Neural crest cell (in vitro differentiated cells): ENCODE data around the gene NELL1. TPM values are rescaled to one million over a fixed set of nuclear protein-coding genes. Genes with fewer than 3 reads are reported as not detected.

Experiments
- DNase-seq: peaks from one replicate; pipeline ENCODE4 v3.0.0; 2021; ENCODE audit warnings: low read depth, mixed read lengths, low spot score
- H3K27ac Mint-ChIP-seq: one replicate; pipeline ENCODE4 v1.8.0; 2021; ENCODE audit warnings: mild to moderate bottlenecking, mixed read lengths; ENCODE audit not compliant: unreplicated experiment
- H3K27me3 Mint-ChIP-seq: 2 replicates; pipeline ENCODE4 v1.8.0; 2021; ENCODE audit warnings: low read depth, mild to moderate bottlenecking, mixed read lengths
- H3K36me3 Mint-ChIP-seq: 2 replicates; pipeline ENCODE4 v1.8.0; 2021; ENCODE audit warnings: low read depth, mild to moderate bottlenecking, mixed read lengths
- H3K4me1 Mint-ChIP-seq: 2 replicates; pipeline ENCODE4 v1.8.0; 2021; ENCODE audit warnings: mixed read lengths
- H3K4me3 Mint-ChIP-seq: one replicate; pipeline ENCODE4 v1.8.0; 2021; ENCODE audit warnings: mild to moderate bottlenecking, mixed read lengths
- H3K9me3 Mint-ChIP-seq: 2 replicates; pipeline ENCODE4 v1.8.0; 2021; ENCODE audit warnings: mixed read lengths
- total RNA-seq: library from RNA; stranded (reverse); gene quantifications from 2 replicates; pipeline ENCODE4 v1.2.1, GENCODE V29; 2021
- TF ChIP-seq, protein P1 (sequence below): fragments of 200-600 bp; sonication (generic); conservative IDR thresholded peaks from 2 replicates; pipeline ENCODE4 v1.5.0; 2021; ENCODE audit warnings: antibody characterized with exemption, mild to moderate bottlenecking

NELL1 gene
- total RNA-seq, 1 donor from 2014 or later, result 0.51 TPM

DNA sequence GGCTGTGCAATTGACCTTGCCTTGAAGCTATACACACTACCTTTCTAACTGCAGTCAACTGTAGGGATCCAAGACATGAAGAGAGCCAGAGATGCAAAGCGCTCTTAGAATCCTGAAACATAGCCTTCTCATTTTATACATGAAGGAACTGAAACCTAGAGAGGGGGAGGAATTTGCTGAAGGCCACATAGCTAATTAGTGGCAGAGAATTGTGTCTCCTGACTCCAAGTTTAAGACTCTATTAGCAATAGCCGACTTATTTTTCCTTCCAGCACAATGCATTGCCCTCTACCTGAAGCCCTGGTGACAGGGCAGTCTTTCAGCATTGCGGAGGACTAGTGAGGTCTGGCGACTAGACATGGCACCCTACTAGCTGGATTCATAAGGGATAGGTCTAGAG lies 796.5 kb downstream of the NELL1 start:
- TF ChIP-seq, protein P1, sequence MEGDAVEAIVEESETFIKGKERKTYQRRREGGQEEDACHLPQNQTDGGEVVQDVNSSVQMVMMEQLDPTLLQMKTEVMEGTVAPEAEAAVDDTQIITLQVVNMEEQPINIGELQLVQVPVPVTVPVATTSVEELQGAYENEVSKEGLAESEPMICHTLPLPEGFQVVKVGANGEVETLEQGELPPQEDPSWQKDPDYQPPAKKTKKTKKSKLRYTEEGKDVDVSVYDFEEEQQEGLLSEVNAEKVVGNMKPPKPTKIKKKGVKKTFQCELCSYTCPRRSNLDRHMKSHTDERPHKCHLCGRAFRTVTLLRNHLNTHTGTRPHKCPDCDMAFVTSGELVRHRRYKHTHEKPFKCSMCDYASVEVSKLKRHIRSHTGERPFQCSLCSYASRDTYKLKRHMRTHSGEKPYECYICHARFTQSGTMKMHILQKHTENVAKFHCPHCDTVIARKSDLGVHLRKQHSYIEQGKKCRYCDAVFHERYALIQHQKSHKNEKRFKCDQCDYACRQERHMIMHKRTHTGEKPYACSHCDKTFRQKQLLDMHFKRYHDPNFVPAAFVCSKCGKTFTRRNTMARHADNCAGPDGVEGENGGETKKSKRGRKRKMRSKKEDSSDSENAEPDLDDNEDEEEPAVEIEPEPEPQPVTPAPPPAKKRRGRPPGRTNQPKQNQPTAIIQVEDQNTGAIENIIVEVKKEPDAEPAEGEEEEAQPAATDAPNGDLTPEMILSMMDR, result no peak
- H3K27ac Mint-ChIP-seq, result no peak overlapping the region

DNA sequence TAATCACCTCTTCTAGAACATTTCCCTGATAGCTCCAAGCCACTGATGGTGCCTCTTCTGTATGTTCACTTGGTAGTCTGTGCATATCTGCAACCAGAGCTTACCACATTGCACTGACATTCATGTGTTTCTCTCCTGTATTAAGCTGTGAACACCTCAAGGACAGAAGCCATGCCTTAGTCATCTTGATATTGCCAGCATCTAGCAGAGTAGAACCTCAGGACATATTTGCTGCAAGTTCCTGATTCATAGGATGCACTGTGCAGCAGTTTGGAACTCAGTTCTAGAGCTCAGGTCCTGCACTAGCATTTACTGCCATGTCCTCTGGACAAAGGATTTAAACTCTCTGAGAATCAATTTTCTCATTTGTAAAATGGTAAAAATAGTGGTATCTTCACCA lies 801.1 kb downstream of the NELL1 start:
- DNase-seq, result no peak
- Mint-ChIP-seq H3K4me1 (peaks cover 4% of the 10 kb centered on the region), H3K4me3 (no peak overlapping the region), H3K27ac (no peak overlapping the region), H3K27me3 (peaks cover 10% of the 10 kb centered on the region), H3K9me3 (no peaks in the 10 kb centered on the region), H3K36me3 (no peaks in the 10 kb centered on the region)
- TF ChIP-seq, protein P1, result no peak

More for the DNA sequence above, 796.5 kb downstream of the NELL1 start:
- peaks cover 5% of the 10 kb centered on the region for H3K27me3 Mint-ChIP-seq
- H3K4me3 Mint-ChIP-seq, result no peak overlapping the region
- DNase-seq, result no peak
- no peaks in the 10 kb centered on the region for H3K9me3 Mint-ChIP-seq
- peaks cover 5% of the 10 kb centered on the region for H3K4me1 Mint-ChIP-seq
- no peaks in the 10 kb centered on the region for H3K36me3 Mint-ChIP-seq

DNA sequence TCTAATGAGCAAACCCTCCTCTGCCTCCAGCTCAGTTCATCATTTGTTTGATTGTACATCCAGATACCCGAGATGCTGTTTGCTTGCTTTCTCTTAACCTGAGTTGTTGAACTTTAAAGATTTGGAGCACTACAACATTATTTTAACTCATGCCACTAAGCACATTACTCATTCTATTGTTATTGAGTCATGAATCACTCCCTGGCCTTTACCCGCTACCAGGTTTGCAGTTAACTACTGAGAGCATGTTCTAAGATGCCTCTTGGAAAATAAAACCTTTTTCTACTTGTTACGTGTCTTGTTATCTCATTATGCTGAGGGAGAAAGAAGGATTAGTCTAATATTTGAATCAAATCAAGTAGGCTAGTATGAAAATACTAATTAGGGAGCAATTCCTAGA lies 802.9 kb downstream of the NELL1 start:
- no peak overlapping the region for H3K4me3 Mint-ChIP-seq
- H3K4me1 Mint-ChIP-seq, result no peaks in the 10 kb centered on the region
- TF ChIP-seq, protein P1, result no peak
- no peaks in the 10 kb centered on the region for H3K9me3 Mint-ChIP-seq
- H3K27ac Mint-ChIP-seq, result no peak overlapping the region
- no peak for DNase-seq
- peaks cover 11% of the 10 kb centered on the region for H3K27me3 Mint-ChIP-seq
- H3K36me3 Mint-ChIP-seq, result no peaks in the 10 kb centered on the region

DNA sequence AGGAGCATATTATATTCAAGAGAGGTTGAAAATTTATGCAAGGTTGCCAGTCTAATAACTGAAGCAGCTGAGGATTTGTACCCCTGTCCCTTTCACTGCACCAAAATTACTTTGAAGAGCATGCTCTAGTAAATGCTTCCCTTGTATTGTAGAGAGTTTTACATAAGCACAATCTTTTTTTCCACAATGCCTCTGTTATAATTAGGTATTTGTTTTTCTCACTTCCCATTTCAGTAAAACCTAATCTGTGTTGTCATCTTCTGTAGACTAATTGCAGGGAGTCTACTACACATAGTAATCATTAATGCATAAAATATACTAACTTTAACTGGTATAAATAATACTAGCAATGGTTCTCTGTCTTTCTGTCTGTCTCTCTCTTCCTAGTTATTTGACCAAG lies 805.1 kb downstream of the NELL1 start:
- TF ChIP-seq, protein P1, result no peak
- no peaks in the 10 kb centered on the region for H3K36me3 Mint-ChIP-seq
- H3K27ac Mint-ChIP-seq, result no peak overlapping the region
- H3K4me1 Mint-ChIP-seq, result no peaks in the 10 kb centered on the region
- no peak overlapping the region for H3K4me3 Mint-ChIP-seq
- no peaks in the 10 kb centered on the region for H3K9me3 Mint-ChIP-seq
- DNase-seq, result no peak
- peaks cover 16% of the 10 kb centered on the region for H3K27me3 Mint-ChIP-seq

DNA sequence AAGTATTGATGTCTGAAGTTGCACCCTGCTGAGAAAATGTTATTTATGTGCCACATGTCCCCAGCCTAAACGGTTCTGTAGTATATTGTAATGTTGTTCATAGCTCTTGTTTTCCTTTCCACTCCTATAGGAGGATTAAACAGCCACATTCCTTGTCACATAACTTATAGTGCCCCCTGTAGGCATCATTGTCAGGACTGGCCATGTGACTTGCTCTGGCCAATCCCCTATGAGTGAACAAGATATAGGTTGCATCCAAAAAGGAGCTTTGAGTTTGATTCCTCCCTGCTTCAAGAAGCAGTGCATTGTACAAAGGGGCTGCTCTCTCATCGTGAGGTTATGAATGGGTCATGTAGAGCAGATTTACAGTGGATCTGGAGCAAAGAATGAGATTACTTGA lies 805.9 kb downstream of the NELL1 start:
- Mint-ChIP-seq H3K27ac (no peak overlapping the region), H3K36me3 (no peaks in the 10 kb centered on the region), H3K9me3 (no peaks in the 10 kb centered on the region), H3K4me3 (no peak overlapping the region), H3K4me1 (no peaks in the 10 kb centered on the region), H3K27me3 (peaks cover 18% of the 10 kb centered on the region)
- DNase-seq, result no peak
- TF ChIP-seq, protein P1, result no peak

DNA sequence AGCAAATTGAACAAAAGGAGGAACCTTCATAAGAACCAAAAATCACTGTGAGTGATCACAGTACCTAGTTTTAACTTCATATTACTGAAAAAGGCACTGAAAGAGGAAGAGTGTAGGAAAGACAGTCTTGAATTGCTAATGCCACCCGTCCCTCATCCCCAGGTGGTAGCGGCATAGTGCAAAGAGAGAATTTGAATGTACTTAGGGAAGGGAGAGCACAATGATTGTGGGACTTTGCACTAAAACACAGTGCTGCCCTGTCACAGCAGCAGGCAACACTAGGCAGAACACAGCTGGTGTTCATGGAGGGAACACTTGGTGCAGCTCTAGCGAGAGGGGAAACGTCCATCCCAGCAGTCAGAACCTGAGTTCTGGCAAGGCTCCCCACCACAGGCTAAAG lies 807.2 kb downstream of the NELL1 start:
- Mint-ChIP-seq H3K4me1 (no peaks in the 10 kb centered on the region), H3K27ac (no peak overlapping the region), H3K36me3 (no peaks in the 10 kb centered on the region), H3K9me3 (no peaks in the 10 kb centered on the region), H3K27me3 (peaks cover 15% of the 10 kb centered on the region), H3K4me3 (no peak overlapping the region)
- TF ChIP-seq, protein P1, result no peak
- DNase-seq, result no peak
